ENCODE data around the gene L3MBTL4. TPM values are rescaled to one million over a fixed set of nuclear protein-coding genes. Genes with fewer than 3 reads are reported as not detected.

L3MBTL4 gene
- total and polyA plus RNA-seq, 10 of the 15 experiments (the other 5 are each of a cell fraction or from before 2014, with no cell fraction given), result 1.3 to 8.7 (median 3.8) TPM

- Histone ChIP-seq H3K79me2 (ENCODE audit: control insufficient read depth, insufficient read depth, low read length) (no peaks in the 10 kb centered on the region), H3K9me3 (replicated peaks; ENCODE audit: control insufficient read depth, insufficient read depth, low read length) (no peaks in the 10 kb centered on the region; the same call in 2 of the 3 replicates), H2AFZ (ENCODE audit: control insufficient read depth, low read depth, low read length) (no peak overlapping the region), H3K4me2 (ENCODE audit: control insufficient read depth, insufficient read depth) (no peak overlapping the region), H3K36me3 (ENCODE audit: control insufficient read depth in 2 of 2, insufficient read depth in 2 of 2, low read length in 1 of 2) (no peaks in the 10 kb centered on the region), H3K27ac (ENCODE audit: control insufficient read depth, insufficient read depth) (no peak overlapping the region), H3K4me1 (ENCODE audit: control insufficient read depth, insufficient read depth, low read length) (no peaks in the 10 kb centered on the region), H4K20me1 (ENCODE audit: control insufficient read depth, insufficient read depth) (no peaks in the 10 kb centered on the region), H3K27me3 (replicated peaks in 1 of 2; ENCODE audit: control insufficient read depth in 2 of 2, insufficient read depth in 2 of 2, low read length in 1 of 2) (no peaks in the 10 kb centered on the region), H3K9ac (ENCODE audit: control insufficient read depth, insufficient read depth, low read length) (no peak overlapping the region), H3K4me3 (no peak overlapping the region)
- RAD21 ChIA-PET (ENCODE audit: unreplicated experiment), result no interaction called here
- BruUV-seq (replicated peaks), result no TSS peak
- WGBS (ENCODE audit: insufficient coverage, insufficient replicate concordance, low lambda C conversion rate, missing lambda C conversion rate), result 58% methylated on average over 7 of the region's 7 CpGs
- CTCF ChIA-PET, result no interaction called here
- POLR2A ChIA-PET, result no interaction called here
- DNase-seq (ENCODE audit: low read depth, low spot score), result no peak
- SMC1A ChIA-PET (ENCODE audit: uncharacterized antibody, unreplicated experiment), result no interaction called here
- FAIRE-seq, result no peak
- intact Hi-C loops (cut with micrococcal nuclease; ENCODE audit: unreplicated experiment) (loop anchor here (10.0 kb wide), 1 partner anchor 64 kb away; no protein-coding TSS in a partner anchor), in situ Hi-C loops (cut with MboI) (no loop called here)
- no peak for ATAC-seq
- TF ChIP-seq FOXK2 (IDR thresholded peaks at IDR 0.05) (no peak), EP300 (IDR thresholded peaks at IDR 0.05; ENCODE audit: borderline replicate concordance in 1 of 2, control insufficient read depth in 1 of 2, low read depth in 2 of 2, low read length in 2 of 2) (no peak), ETV6 (conservative IDR thresholded peaks at IDR 0.05 in 1 of 2, IDR thresholded peaks at IDR 0.05 in 1 of 2; ENCODE audit: borderline replicate concordance in 1 of 2, low read depth in 1 of 2) (no peak), MTA3 (IDR thresholded peaks at IDR 0.05; ENCODE audit: borderline replicate concordance, low read length) (no peak), YBX1 (IDR thresholded peaks at IDR 0.05) (no peak), SUZ12 (IDR thresholded peaks at IDR 0.05; ENCODE audit: unreplicated experiment) (no peak), CREM (IDR thresholded peaks at IDR 0.05; ENCODE audit: low read depth) (no peak), ZNF384 (IDR thresholded peaks at IDR 0.05; ENCODE audit: borderline replicate concordance, low read depth, low read length) (no peak), IRF4 (IDR thresholded peaks at IDR 0.05; ENCODE audit: low read depth, low read length) (no peak), CBX5 (IDR thresholded peaks at IDR 0.05; ENCODE audit: low read depth) (no peak)
These were observed 244.1 kb downstream of the L3MBTL4 start for GRCh38 chr18:6170604-6171003.
